ENCODE results near the gene SRGAP2B.
"Not testable (repeated sequence)": the region's sequence is repeated elsewhere in the genome, so short reads cannot be mapped to it uniquely, and the experiment has no call there.

Gene SRGAP2B

GRCh38 chr1:144947495-144947894 is 147.6 kb downstream of the SRGAP2B start:
- not testable (repeated sequence) for DNase-seq (ENCODE audit: low read depth, low spot score)

GRCh38 chr1:144946525-144947480 is 148.3 kb downstream of the SRGAP2B start:
- DNase-seq (ENCODE audit: low read depth, low spot score) = not testable (repeated sequence)

GRCh38 chr1:144941710-144942109 is 153.4 kb downstream of the SRGAP2B start:
- not testable (repeated sequence) for DNase-seq (ENCODE audit: low read depth, low spot score)

GRCh38 chr1:144940054-144940453 is 155.1 kb downstream of the SRGAP2B start:
- DNase-seq (ENCODE audit: low read depth, low spot score) = not testable (repeated sequence)

GRCh38 chr1:144938627-144939026 is 156.5 kb downstream of the SRGAP2B start:
- not testable (repeated sequence) for DNase-seq (ENCODE audit: low read depth, low spot score)

DNA sequence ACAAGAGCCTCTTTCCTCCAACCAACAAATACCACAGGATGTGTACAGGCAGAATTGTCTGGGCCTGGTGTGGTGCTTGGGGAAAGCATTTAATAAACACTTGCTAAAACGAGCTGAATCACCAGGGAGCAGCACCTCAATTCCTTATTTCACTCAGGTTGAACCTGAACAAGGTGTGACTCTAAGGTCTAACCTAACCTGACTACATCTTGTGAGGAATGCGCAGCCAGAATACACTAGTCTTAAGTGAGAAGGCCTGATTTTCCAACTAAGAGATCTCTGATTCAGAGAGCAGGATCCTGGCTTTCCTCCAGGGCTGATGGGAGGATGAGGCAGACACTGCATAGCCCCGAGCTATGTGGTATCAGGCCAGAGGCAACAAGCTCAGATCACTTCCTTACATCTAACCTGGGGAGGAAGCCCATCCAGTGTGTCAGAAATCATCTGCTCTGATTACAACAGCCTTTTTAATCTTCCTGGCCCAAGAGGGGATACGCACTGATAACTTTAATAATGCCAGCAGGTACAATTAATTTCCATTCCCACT is 158.9 kb downstream of the SRGAP2B start:
- DNase-seq (ENCODE audit: low read depth, low spot score) = not testable (repeated sequence)

- not testable (repeated sequence) for DNase-seq (ENCODE audit: low read depth, low spot score)
Observed at GRCh38 chr1:144935310-144935709, 159.8 kb downstream of the SRGAP2B start.

DNA sequence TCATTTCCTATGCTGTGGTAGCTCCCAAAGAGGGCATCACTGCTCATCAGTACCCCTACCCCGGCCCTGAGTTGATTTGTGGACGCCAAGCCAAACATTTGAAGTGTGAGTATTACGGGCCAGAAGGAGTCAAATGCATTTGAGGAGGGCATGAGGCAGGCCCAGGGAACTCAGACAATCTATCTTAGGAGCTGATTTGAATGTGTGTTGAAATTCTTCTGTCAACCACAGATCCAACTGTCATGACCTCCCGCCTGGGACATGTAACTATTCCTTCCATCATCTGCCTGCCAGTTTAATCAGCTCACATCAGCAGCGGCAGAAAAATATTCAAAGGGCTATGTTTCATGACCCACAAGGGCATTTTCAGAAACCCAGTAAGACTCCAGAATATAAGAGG is 162.1 kb downstream of the SRGAP2B start:
- not testable (repeated sequence) for DNase-seq (ENCODE audit: low read depth, low spot score)

DNA sequence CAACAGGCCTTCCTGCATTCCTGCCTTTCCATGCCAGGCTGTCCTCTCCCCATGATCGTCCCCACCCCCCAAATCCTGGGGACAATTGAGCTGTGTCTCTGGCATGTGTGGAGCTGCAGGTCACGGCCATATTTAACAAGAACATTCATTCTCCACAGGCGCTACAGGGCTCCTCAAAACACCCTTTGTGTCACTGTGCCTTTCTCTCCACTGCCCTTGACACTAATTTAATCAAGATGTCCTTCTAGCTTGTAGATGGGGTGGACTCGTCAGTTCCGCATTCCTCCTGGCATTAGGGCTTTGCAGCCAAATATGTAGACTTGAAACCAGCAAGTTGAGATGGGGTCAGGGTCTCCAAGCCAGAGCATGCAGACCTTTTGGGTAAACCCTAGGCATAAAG is 163.0 kb downstream of the SRGAP2B start:
- not testable (repeated sequence) for DNase-seq (ENCODE audit: low read depth, low spot score)

- DNase-seq (ENCODE audit: low read depth, low spot score) = not testable (repeated sequence)
Observed at GRCh38 chr1:144931553-144931952, 163.6 kb downstream of the SRGAP2B start.

- DNase-seq (ENCODE audit: low read depth, low spot score) = not testable (repeated sequence)
Observed at GRCh38 chr1:144930085-144930777, 164.9 kb downstream of the SRGAP2B start.

DNA sequence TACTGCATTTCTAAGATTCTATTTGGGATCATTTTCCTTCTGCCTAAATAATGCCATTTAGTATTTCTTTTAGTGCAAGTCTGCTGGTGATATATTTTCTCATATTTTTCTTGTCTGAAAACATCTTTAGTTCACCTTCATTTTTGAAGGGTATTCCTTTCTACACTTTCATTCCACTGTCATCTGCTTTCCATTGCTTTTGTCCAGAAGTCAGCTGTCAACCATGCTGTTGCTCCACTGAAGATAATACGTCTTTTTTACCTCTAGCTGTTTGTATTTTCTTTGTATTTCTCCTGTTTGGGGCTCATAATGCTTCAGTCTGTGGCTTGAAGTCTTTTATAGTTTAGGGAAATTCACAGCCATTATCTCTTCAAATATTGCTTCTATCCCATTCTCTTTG is 167.8 kb downstream of the SRGAP2B start:
- DNase-seq (ENCODE audit: low read depth, low spot score) = not testable (repeated sequence)

DNA sequence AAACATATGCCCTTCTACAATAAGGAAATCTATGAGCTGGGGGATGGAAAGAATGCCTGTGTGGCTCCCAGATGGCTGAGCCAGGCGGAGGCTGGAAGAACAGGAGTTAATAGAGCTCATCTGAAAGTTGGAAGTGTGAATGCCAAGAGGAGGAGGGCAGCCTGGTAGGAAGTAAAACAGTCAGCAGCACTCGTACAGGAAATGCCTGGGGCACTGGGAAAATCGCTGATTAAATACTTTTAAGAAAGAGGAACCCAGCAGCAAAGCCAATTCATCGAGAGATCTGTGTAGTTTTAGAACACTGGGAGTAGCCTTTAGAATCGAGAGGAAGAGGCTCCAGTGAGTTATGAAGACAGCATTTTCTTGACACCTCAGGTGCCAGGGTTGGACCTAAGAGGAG is 171.5 kb downstream of the SRGAP2B start:
- DNase-seq (ENCODE audit: low read depth, low spot score) = not testable (repeated sequence)

GRCh38 chr1:144922785-144923184 is 172.3 kb downstream of the SRGAP2B start:
- DNase-seq (ENCODE audit: low read depth, low spot score) = not testable (repeated sequence)

DNA sequence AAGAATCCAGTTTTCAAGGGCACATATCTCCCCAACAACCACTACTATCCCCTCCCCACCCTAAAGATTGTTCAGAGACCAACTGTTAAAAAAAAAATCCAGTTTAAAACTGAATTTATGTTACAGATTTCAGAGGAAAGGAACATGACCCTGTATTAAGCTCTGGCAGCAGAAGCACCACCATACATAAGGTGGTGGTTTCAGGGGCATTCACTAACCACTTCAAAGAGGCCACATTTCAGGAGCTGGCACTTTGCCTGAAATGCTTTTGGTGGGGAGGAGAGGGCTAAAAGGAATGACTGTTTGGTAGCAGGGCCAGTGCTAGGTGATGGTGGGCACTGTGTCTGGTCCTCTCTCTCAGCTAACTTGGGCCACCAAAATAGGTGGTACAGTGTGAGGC is 176.0 kb downstream of the SRGAP2B start:
- not testable (repeated sequence) for DNase-seq (ENCODE audit: low read depth, low spot score)

DNA sequence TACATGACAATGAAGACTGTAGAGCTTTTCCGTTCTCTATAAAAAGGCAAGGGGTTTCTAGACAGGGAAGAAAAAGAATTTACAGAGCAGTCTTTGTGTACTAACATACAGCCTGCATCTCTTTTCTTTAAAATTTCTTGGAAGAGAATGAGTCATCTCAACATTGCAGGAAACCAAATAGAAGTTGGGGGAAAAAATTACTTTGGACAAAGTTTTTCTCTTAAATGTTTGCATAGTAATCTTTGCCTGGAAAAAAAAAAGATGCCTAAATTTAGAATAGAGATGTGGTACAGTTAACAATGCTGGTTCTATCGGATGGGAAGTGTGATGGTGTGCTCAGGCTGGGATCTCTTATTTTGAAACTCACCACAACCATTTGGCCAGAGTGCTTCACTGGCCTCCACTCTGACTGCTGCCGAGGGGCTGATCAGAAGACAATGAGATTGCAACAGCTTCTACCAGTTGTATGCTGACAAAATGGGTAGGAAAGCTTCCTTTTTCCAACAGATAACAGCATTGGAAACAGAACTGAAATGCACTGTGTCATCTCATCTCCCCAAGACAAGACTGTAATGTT is 177.0 kb downstream of the SRGAP2B start:
- DNase-seq (ENCODE audit: low read depth, low spot score) = not testable (repeated sequence)

DNA sequence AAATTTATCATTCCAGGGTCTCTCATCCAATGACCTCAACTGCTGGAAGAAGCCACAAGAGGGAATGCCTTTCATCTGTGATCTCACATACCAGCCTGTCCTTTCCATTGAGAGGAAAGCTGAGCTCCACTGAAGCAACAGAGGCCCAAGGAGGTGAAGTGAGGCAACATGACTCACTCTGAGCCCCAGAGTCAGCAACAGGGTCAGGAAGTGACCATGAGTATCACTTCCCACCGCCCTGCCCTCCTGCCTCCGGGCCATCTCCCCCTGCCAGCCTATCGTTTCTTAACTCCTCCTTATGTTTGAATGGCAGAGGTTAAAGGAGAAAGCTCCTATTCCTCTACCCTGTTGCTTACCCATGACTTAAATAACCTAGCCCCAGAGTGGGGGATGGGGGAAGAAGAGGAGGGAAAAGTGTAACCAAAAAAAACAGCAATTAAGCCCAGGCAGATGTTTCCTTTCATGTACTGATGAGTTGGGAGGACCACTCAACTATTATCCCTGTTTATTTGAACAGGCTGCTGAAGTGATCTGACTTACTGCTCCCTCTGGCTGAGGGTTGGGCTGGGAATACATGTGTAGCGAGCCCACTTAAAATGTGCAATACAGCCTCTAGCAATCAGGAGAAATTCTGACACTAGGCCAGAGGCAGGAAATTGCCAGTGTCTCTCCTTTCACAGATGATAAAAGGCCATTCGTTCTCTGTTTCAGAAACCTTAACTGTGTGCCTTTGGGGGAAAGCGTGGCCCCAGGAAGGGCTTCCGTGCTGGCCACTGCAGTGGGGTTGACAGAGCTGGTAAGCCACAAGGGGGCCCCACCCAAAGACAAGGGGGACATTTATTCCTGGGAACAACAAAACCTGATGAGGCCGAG is 177.7 kb downstream of the SRGAP2B start:
- not testable (repeated sequence) for DNase-seq (ENCODE audit: low read depth, low spot score)

- DNase-seq (ENCODE audit: low read depth, low spot score) = not testable (repeated sequence)
Observed at GRCh38 chr1:144913977-144914734, 181.0 kb downstream of the SRGAP2B start.

DNA sequence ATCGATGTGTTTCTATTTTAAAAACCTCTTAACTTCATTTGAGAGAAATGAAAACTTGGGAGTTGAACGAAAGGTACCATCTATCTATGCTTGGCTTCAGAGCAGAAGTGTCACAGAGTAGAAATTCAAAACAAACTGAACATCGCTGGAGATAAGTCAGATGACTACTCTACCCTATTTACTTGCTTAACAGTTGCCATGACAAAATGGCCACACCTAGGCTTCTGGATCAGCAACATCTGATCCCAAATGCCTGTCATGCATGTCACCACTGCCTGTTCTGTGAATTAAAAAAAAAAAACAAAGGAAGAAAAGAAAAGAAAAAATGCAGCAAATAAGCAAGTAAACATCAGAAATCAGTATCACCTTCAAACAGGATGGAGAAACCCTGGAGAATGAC is 181.7 kb downstream of the SRGAP2B start:
- DNase-seq (ENCODE audit: low read depth, low spot score) = not testable (repeated sequence)

- DNase-seq (ENCODE audit: low read depth, low spot score) = not testable (repeated sequence)
Observed at GRCh38 chr1:144910729-144911128, 184.4 kb downstream of the SRGAP2B start.

Measured in activated naive CD8-positive, alpha-beta T cell treated with anti-CD3 and anti-CD28 coated beads, Interleukin-2, amount 50 U/mL, for 16 hours (primary cell).